Measurements from ENCODE around the gene WDR41.

The WDR41 gene

GRCh38 chr5:77443670-77444069, 48.4 kb downstream of the WDR41 start:
- DNase-seq: no peak

- DNase-seq: no peak
Measured at GRCh38 chr5:77438071-77438470, 54.0 kb downstream of the WDR41 start.

GRCh38 chr5:77437194-77437593, 54.9 kb downstream of the WDR41 start:
- DNase-seq: no peak

GRCh38 chr5:77431719-77432118, 60.4 kb downstream of the WDR41 start:
- no peak for DNase-seq

GRCh38 chr5:77431286-77431685, 60.8 kb downstream of the WDR41 start:
- no peak for DNase-seq

- DNase-seq: no peak
Measured at GRCh38 chr5:77430726-77431125, 61.4 kb downstream of the WDR41 start.

- no peak for DNase-seq
Measured at GRCh38 chr5:77428526-77428925, 63.6 kb downstream of the WDR41 start.

GRCh38 chr5:77427998-77428397, 64.1 kb downstream of the WDR41 start:
- DNase-seq: no peak

- no peak for DNase-seq
Measured at GRCh38 chr5:77426670-77427069, 65.4 kb downstream of the WDR41 start.

- no peak for DNase-seq
Measured at GRCh38 chr5:77425998-77426659, 66.0 kb downstream of the WDR41 start.

- no peak for DNase-seq
Measured at GRCh38 chr5:77425420-77425819, 66.7 kb downstream of the WDR41 start.

GRCh38 chr5:77424921-77425320, 67.2 kb downstream of the WDR41 start:
- no peak for DNase-seq

- no peak for DNase-seq
Measured at GRCh38 chr5:77423022-77423750, 68.9 kb downstream of the WDR41 start.

- no peak for DNase-seq
Measured at GRCh38 chr5:77420940-77421339, 71.2 kb downstream of the WDR41 start.

- no peak for DNase-seq
Measured at GRCh38 chr5:77419644-77420582, 72.2 kb downstream of the WDR41 start.

- DNase-seq: no peak
Measured at GRCh38 chr5:77418601-77419581, 73.2 kb downstream of the WDR41 start.

GRCh38 chr5:77418162-77418561, 74.0 kb downstream of the WDR41 start:
- DNase-seq: no peak

GRCh38 chr5:77413049-77413448, 79.1 kb downstream of the WDR41 start:
- DNase-seq: no peak

- DNase-seq: no peak
Measured at GRCh38 chr5:77409870-77410621, 82.1 kb downstream of the WDR41 start.

- no peak for DNase-seq
Measured at GRCh38 chr5:77407152-77407551, 85.0 kb downstream of the WDR41 start.

GRCh38 chr5:77402796-77403195, 89.3 kb downstream of the WDR41 start:
- DNase-seq: no peak

GRCh38 chr5:77400645-77401044, 91.5 kb downstream of the WDR41 start:
- DNase-seq: no peak
